Right lobe of liver (tissue), 4 donors: ENCODE data around the gene REV3L.

ENCODE experiments used
- POLR2A ChIP-seq: fragments of 450-650 bp; IDR thresholded peaks from one replicate; pipeline ENCODE4 v1.6.1; 2017; ENCODE audit warnings: antibody characterized with exemption, mild to moderate bottlenecking
- TF ChIP-seq, protein P1 (sequence below), 4 donors: fragments of 200-600 bp in 3 of 4; fragments of 450-650 bp in 1 of 4; IDR thresholded peaks; one replicate each; pipeline versions ENCODE4 v1.5.1 to v1.8.0; 2016 to 2022; ENCODE audit warnings: antibody characterized with exemption in 4 of 4, mild to moderate bottlenecking in 2 of 4
- donor health status: DM: no; HTN: no; CAD: no.
- donor health status: DM: no; HTN: no; CAD: no.
- donor health status: DM: no; HTN: yes; CAD: no.

DNA sequence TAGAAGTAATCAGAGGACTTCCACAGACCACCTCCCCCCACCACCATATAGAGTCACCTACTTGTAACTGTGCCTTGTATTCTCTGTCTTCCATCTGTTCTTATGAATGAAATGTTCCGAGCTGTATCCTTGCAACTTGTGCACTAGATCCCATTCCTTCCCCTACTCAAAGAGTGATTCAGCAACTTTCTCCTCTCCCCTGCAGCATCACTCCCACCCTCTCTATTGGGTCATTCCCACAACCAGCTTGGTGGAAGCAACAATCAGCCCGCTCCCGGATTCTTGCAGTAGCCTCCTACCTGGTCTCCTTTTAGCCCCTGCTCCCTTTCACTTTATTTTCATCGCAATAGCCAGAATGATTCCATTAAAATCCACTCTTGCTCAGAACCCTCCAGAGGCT lies 34.9 kb upstream of the REV3L start:
- TF ChIP-seq, protein P1, sequence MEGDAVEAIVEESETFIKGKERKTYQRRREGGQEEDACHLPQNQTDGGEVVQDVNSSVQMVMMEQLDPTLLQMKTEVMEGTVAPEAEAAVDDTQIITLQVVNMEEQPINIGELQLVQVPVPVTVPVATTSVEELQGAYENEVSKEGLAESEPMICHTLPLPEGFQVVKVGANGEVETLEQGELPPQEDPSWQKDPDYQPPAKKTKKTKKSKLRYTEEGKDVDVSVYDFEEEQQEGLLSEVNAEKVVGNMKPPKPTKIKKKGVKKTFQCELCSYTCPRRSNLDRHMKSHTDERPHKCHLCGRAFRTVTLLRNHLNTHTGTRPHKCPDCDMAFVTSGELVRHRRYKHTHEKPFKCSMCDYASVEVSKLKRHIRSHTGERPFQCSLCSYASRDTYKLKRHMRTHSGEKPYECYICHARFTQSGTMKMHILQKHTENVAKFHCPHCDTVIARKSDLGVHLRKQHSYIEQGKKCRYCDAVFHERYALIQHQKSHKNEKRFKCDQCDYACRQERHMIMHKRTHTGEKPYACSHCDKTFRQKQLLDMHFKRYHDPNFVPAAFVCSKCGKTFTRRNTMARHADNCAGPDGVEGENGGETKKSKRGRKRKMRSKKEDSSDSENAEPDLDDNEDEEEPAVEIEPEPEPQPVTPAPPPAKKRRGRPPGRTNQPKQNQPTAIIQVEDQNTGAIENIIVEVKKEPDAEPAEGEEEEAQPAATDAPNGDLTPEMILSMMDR (IDR thresholded peaks at IDR 0.05) = no peak
- TF ChIP-seq POLR2A = no peak
